SK-N-SH (cell line): ENCODE data around the gene FEZF1. TPM values are rescaled to one million over a fixed set of nuclear protein-coding genes. Genes with fewer than 3 reads are reported as not detected.

Experiments used
- CTCF ChIA-PET: fragments of 300-600, 350-600 bp; formaldehyde crosslinking; extraction: SDS; loops from one replicate; lab custom pipeline; 2021; lab: Yijun Ruan, JAX
- POLR2A ChIA-PET: fragments of 350-600 bp; sonication (Branson Sonifier 250); formaldehyde crosslinking; extraction: SDS; loops from one replicate; lab custom pipeline; 2020; ENCODE audit warnings: antibody characterized with exemption, inconsistent platforms; lab: Yijun Ruan, JAX
- DNase-seq: peaks from one replicate; pipeline ENCODE4 v3.0.0; 2012
- H2AFZ ChIP-seq: fragments of 200-600 bp; sonication (generic); 2 replicates; pipeline ENCODE4 v1.8.1; 2016; ENCODE audit warnings: antibody characterized with exemption, mild to moderate bottlenecking, low read depth
- H3F3A ChIP-seq: fragments of 200-600 bp; sonication (generic); replicated peaks from 2 replicates; pipeline ENCODE3; 2016; ENCODE audit warnings: antibody characterized with exemption, mild to moderate bottlenecking; ENCODE audit not compliant: insufficient read depth
- H3K27ac ChIP-seq, 2 experiments: fragments of 200-500 bp in 1 of 2; fragments of 200-600 bp in 1 of 2; sonication (Bioruptor generic) in 1 of 2; sonication (generic), shearing (Covaris generic) in 1 of 2; 2 replicates each; pipeline versions ENCODE4 v1.5.1 to v1.6.1; 2014 to 2016; ENCODE audit warnings: low read depth in 2 of 2, inconsistent platforms in 1 of 2, low read length in 1 of 2, mild to moderate bottlenecking in 1 of 2, mixed read lengths in 1 of 2
- H3K27me3 ChIP-seq: fragments of 200-600 bp; sonication (generic), shearing (Covaris generic); 2 replicates; pipeline ENCODE4 v1.6.1; 2016; ENCODE audit warnings: mixed run types; ENCODE audit not compliant: insufficient read depth
- H3K36me3 ChIP-seq, 2 experiments: fragments of 200-500 bp in 1 of 2; fragments of 200-600 bp in 1 of 2; sonication (Bioruptor generic) in 1 of 2; sonication (generic) in 1 of 2; replicated peaks in 1 of 2; 2 replicates each; pipeline versions ENCODE3 to v1.5.1; 2014 to 2016; ENCODE audit warnings: low read length in 1 of 2, mild to moderate bottlenecking in 1 of 2; ENCODE audit not compliant: insufficient read depth in 2 of 2, control insufficient read depth in 1 of 2
- H3K4me1 ChIP-seq, 2 experiments: fragments of 200-500 bp in 1 of 2; fragments of 200-600 bp in 1 of 2; sonication (Bioruptor generic) in 1 of 2; sonication (generic), shearing (Covaris generic) in 1 of 2; 2 replicates each; pipeline versions ENCODE4 v1.5.1 to v1.6.1; 2014 to 2016; ENCODE audit warnings: low read depth in 1 of 2, low read length in 1 of 2, mixed run types in 1 of 2; ENCODE audit not compliant: insufficient read depth in 2 of 2, control insufficient read depth in 1 of 2
- H3K4me2 ChIP-seq: fragments of 200-600 bp; sonication (generic), shearing (Covaris generic); 2 replicates; pipeline ENCODE4 v1.6.1; 2017; ENCODE audit warnings: mixed run types
- H3K4me3 ChIP-seq, 2 experiments: fragments of 200-500 bp in 1 of 2; fragments of 200-600 bp in 1 of 2; sonication (Bioruptor generic) in 1 of 2; sonication (generic), shearing (Covaris generic) in 1 of 2; 2 replicates each; pipeline versions ENCODE4 v1.5.1 to v1.8.1; 2014 to 2016; ENCODE audit warnings: low read depth in 2 of 2, inconsistent platforms in 1 of 2, low read length in 1 of 2, mild to moderate bottlenecking in 1 of 2, mixed read lengths in 1 of 2, moderate library complexity in 1 of 2
- H3K79me2 ChIP-seq: fragments of 200-600 bp; sonication (generic); 2 replicates; pipeline ENCODE4 v1.8.1; 2017; ENCODE audit warnings: mild to moderate bottlenecking; ENCODE audit not compliant: insufficient read depth
- H3K9ac ChIP-seq: fragments of 200-600 bp; sonication (generic); 2 replicates; pipeline ENCODE4 v1.6.1; 2017; ENCODE audit warnings: mixed run types
- H3K9me2 ChIP-seq: fragments of 200-600 bp; sonication (generic); 2 replicates; pipeline ENCODE4 v1.6.1; 2017; ENCODE audit warnings: mixed run types
- H3K9me3 ChIP-seq: fragments of 200-600 bp; sonication (generic); 2 replicates; pipeline ENCODE4 v1.6.1; 2017; ENCODE audit warnings: mixed run types, mild to moderate bottlenecking, moderate library complexity
- H4K20me1 ChIP-seq: fragments of 200-600 bp; sonication (generic); 2 replicates; pipeline ENCODE4 v1.6.1; 2017; ENCODE audit warnings: mild to moderate bottlenecking, mixed run types; ENCODE audit not compliant: insufficient read depth
- EZH2phosphoT487 ChIP-seq: fragments of 200-600 bp; sonication (generic); IDR thresholded peaks from 2 replicates; pipeline ENCODE4 v1.6.1; 2017; ENCODE audit warnings: low read depth, mixed run types, mild to moderate bottlenecking, antibody characterized with exemption, moderate library complexity, borderline replicate concordance
- GABPA ChIP-seq: IDR thresholded peaks from 2 replicates; pipeline ENCODE4 v1.4.0; 2012; ENCODE audit warnings: low read depth, mild to moderate bottlenecking
- JUND ChIP-seq: IDR thresholded peaks from 2 replicates; pipeline ENCODE4 v1.4.0; 2012
- MEF2A ChIP-seq: IDR thresholded peaks from 2 replicates; pipeline ENCODE4 v1.4.0; 2012; ENCODE audit warnings: low read depth, borderline replicate concordance
- MXI1 ChIP-seq: IDR thresholded peaks from 2 replicates; pipeline ENCODE4 v1.6.1; 2012; ENCODE audit warnings: mild to moderate bottlenecking, low read depth, low read length, improper control_type of control experiment
- NFIC ChIP-seq: IDR thresholded peaks from 2 replicates; pipeline ENCODE4 v1.4.0; 2012; ENCODE audit warnings: borderline replicate concordance
- NRF1 ChIP-seq: IDR thresholded peaks from 2 replicates; pipeline ENCODE4 v1.6.1; 2012; ENCODE audit warnings: low read depth, mild to moderate bottlenecking, low read length
- POLR2AphosphoS5 ChIP-seq: IDR thresholded peaks from 2 replicates; pipeline ENCODE4 v1.6.1; 2012; ENCODE audit warnings: low read depth, low read length
- RAD21 ChIP-seq: IDR thresholded peaks from 2 replicates; pipeline ENCODE4 v1.6.1; 2012; ENCODE audit warnings: mild to moderate bottlenecking, low read length
- SMC3 ChIP-seq: IDR thresholded peaks from 2 replicates; pipeline ENCODE4 v1.6.1; 2012; ENCODE audit warnings: low read depth, low read length, improper control_type of control experiment
- TAF1 ChIP-seq: IDR thresholded peaks from 2 replicates; pipeline ENCODE4 v1.6.1; 2012; ENCODE audit warnings: low read depth, mild to moderate bottlenecking, low read length, moderate library complexity, borderline replicate concordance
- TEAD4 ChIP-seq: IDR thresholded peaks from 2 replicates; pipeline ENCODE4 v1.4.0; 2012; ENCODE audit warnings: mild to moderate bottlenecking, borderline replicate concordance; ENCODE audit not compliant: insufficient read depth
- WGBS: methylation state at CpG from one replicate; pipeline ENCODE4 v1.1.6; 2017; ENCODE audit warnings: low lambda C conversion rate; 5-methylcytosine and 5-hydroxymethylcytosine counted together
- polyA plus RNA-seq, 3 experiments: library from polyadenylated mRNA; depleted of rRNA; stranded (reverse); fragments of >200 nt; gene quantifications; 2 replicates each; pipeline ENCODE4 v1.2.3, GENCODE V29; 2012
- TF ChIP-seq, protein P1 (sequence below): IDR thresholded peaks from 2 replicates; pipeline ENCODE4; 2012
- TF ChIP-seq, protein P2 (sequence below): IDR thresholded peaks from 2 replicates; pipeline ENCODE4 v1.4.0; 2012; ENCODE audit warnings: low read depth, borderline replicate concordance
- TF ChIP-seq, protein P3 (sequence below): IDR thresholded peaks from 2 replicates; pipeline ENCODE4 v1.4.0; 2012; ENCODE audit warnings: low read depth
- TF ChIP-seq, protein P4 (sequence below): IDR thresholded peaks from 2 replicates; pipeline ENCODE4 v1.6.1; 2012; ENCODE audit warnings: mild to moderate bottlenecking, low read depth, low read length, moderate library complexity
- TF ChIP-seq, protein P5 (sequence below): fragments of 150-350 bp; IDR thresholded peaks from 2 replicates; pipeline ENCODE4 v1.6.1; 2017; ENCODE audit warnings: antibody characterized with exemption, low read length, low read depth, borderline replicate concordance

Gene FEZF1
- polyA plus RNA-seq, 1 of the 3 experiments (the other 2 are of a cell fraction), result not detected

DNA sequence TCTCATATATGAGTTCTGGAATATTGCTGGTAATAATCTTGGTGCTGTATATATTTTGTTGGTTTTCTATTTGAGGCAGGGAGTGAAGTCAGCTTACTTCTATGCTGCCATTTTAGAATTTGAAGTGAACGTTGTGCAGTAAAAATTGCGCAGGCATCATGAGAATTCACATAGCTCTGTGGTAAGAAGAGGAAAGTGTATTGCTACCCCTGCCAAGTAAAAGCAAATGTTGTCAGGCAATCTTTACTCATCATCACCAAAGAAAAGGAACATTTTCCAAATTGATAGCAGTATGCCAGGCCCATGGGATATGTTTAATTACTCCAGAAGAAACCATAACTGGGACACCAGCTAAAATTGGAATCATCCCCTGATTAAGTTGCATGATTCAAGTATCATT lies 13.4 kb downstream of the FEZF1 start (continued):
- TF ChIP-seq, protein P1, sequence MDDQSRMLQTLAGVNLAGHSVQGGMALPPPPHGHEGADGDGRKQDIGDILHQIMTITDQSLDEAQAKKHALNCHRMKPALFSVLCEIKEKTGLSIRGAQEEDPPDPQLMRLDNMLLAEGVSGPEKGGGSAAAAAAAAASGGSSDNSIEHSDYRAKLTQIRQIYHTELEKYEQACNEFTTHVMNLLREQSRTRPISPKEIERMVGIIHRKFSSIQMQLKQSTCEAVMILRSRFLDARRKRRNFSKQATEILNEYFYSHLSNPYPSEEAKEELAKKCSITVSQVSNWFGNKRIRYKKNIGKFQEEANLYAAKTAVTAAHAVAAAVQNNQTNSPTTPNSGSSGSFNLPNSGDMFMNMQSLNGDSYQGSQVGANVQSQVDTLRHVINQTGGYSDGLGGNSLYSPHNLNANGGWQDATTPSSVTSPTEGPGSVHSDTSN, result no peak
- TF ChIP-seq, protein P2, sequence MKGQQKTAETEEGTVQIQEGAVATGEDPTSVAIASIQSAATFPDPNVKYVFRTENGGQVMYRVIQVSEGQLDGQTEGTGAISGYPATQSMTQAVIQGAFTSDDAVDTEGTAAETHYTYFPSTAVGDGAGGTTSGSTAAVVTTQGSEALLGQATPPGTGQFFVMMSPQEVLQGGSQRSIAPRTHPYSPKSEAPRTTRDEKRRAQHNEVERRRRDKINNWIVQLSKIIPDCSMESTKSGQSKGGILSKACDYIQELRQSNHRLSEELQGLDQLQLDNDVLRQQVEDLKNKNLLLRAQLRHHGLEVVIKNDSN, result no peak

DNA sequence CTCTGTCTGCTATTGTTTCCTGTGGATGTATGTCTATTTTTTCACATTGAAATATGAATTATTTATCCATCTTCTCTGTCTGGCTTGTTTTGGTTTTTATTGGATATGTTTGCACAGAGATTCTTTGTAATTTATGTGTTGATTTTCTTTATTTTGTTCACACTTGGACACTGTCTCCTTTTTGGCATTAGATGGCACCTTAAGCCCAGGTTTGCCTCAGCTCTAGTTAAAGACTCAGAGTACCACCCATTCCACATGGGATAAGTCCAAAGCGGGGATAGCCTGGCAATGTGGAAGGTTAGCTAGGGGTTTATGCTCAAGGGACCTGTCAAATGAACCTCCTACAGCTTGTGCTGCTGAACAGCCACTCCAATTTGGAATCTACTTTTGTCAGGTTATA lies 14.1 kb downstream of the FEZF1 start:
- TF ChIP-seq, protein P3, sequence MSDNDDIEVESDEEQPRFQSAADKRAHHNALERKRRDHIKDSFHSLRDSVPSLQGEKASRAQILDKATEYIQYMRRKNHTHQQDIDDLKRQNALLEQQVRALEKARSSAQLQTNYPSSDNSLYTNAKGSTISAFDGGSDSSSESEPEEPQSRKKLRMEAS, result no peak
- TF ChIP-seq TEAD4 (no peak), POLR2AphosphoS5 (no peak), MEF2A (no peak), NRF1 (no peak), TAF1 (no peak), JUND (no peak), EZH2phosphoT487 (no peak), MXI1 (no peak), RAD21 (no peak), GABPA (no peak), SMC3 (no peak), NFIC (no peak)
- TF ChIP-seq, protein P1, result no peak
- TF ChIP-seq, protein P4, sequence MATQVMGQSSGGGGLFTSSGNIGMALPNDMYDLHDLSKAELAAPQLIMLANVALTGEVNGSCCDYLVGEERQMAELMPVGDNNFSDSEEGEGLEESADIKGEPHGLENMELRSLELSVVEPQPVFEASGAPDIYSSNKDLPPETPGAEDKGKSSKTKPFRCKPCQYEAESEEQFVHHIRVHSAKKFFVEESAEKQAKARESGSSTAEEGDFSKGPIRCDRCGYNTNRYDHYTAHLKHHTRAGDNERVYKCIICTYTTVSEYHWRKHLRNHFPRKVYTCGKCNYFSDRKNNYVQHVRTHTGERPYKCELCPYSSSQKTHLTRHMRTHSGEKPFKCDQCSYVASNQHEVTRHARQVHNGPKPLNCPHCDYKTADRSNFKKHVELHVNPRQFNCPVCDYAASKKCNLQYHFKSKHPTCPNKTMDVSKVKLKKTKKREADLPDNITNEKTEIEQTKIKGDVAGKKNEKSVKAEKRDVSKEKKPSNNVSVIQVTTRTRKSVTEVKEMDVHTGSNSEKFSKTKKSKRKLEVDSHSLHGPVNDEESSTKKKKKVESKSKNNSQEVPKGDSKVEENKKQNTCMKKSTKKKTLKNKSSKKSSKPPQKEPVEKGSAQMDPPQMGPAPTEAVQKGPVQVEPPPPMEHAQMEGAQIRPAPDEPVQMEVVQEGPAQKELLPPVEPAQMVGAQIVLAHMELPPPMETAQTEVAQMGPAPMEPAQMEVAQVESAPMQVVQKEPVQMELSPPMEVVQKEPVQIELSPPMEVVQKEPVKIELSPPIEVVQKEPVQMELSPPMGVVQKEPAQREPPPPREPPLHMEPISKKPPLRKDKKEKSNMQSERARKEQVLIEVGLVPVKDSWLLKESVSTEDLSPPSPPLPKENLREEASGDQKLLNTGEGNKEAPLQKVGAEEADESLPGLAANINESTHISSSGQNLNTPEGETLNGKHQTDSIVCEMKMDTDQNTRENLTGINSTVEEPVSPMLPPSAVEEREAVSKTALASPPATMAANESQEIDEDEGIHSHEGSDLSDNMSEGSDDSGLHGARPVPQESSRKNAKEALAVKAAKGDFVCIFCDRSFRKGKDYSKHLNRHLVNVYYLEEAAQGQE, result no peak
- TF ChIP-seq, protein P5, sequence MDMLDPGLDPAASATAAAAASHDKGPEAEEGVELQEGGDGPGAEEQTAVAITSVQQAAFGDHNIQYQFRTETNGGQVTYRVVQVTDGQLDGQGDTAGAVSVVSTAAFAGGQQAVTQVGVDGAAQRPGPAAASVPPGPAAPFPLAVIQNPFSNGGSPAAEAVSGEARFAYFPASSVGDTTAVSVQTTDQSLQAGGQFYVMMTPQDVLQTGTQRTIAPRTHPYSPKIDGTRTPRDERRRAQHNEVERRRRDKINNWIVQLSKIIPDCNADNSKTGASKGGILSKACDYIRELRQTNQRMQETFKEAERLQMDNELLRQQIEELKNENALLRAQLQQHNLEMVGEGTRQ, result no peak
- no peaks in the 10 kb centered on the region for H3K36me3 ChIP-seq
- H3K9me2 ChIP-seq, result no peaks in the 10 kb centered on the region; the same call in 1 of the 2 replicates
- POLR2A ChIA-PET, result no interaction called here
- H4K20me1 ChIP-seq, result no peaks in the 10 kb centered on the region
- no peak overlapping the region for H3K4me3 ChIP-seq
- no peaks in the 10 kb centered on the region for H3K4me1 ChIP-seq
- CTCF ChIA-PET, result no interaction called here
- no peak overlapping the region for H3K27ac ChIP-seq
- 0% methylated on average over 1 of the region's 1 CpG for WGBS
- no peaks in the 10 kb centered on the region for H3K9me3 ChIP-seq
- no peak overlapping the region for H2AFZ ChIP-seq
- no peak for DNase-seq
- H3F3A ChIP-seq, result no peaks in the 10 kb centered on the region
- no peak overlapping the region for H3K4me2 ChIP-seq
- no peaks in the 10 kb centered on the region for H3K27me3 ChIP-seq
- no peaks in the 10 kb centered on the region for H3K79me2 ChIP-seq
- H3K9ac ChIP-seq, result no peak overlapping the region
